Ishikawa (cell line): Measurements from ENCODE around the gene BRWD1.

Source experiments
- CREB1 ChIP-seq: IDR thresholded peaks from 2 replicates; pipeline ENCODE4 v1.6.1; 2012; ENCODE audit warnings: low read depth
- EGR1 ChIP-seq: IDR thresholded peaks from 2 replicates; pipeline ENCODE4 v1.6.1; 2012
- RAD21 ChIP-seq: IDR thresholded peaks from 2 replicates; pipeline ENCODE4 v1.6.1; 2012; ENCODE audit warnings: low read depth
- TCF12 ChIP-seq: IDR thresholded peaks from 2 replicates; pipeline ENCODE4 v1.6.1; 2012; ENCODE audit warnings: low read depth
- USF1 ChIP-seq: IDR thresholded peaks from 2 replicates; pipeline ENCODE4 v1.6.1; 2012

- TF ChIP-seq CREB1 (no peak), TCF12 (no peak), USF1 (no peak), EGR1 (no peak), RAD21 (no peak)
These were observed 2.4 kb upstream of the BRWD1 start for GRCh38 chr21:39315603-39316445.
